Ectodermal cell (in vitro differentiated cells): ENCODE measurements around the gene EFNA1.

Experiments
- H3K27ac ChIP-seq: 2 replicates; pipeline ENCODE4 v1.7.0; 2013; ENCODE audit warnings: mild to moderate bottlenecking, low read depth, low read length; ENCODE audit not compliant: insufficient read depth, poor library complexity, severe bottlenecking
- H3K27me3 ChIP-seq: 2 replicates; pipeline ENCODE4 v1.7.0; 2013; ENCODE audit warnings: mild to moderate bottlenecking, low read length; ENCODE audit not compliant: insufficient read depth, control insufficient read depth, poor library complexity, severe bottlenecking
- H3K36me3 ChIP-seq: one replicate; pipeline ENCODE4 v1.7.0; 2013; ENCODE audit warnings: low read length; ENCODE audit not compliant: control insufficient read depth, insufficient read depth
- H3K4me1 ChIP-seq: one replicate; pipeline ENCODE4 v1.7.0; 2013; ENCODE audit warnings: low read length; ENCODE audit not compliant: control insufficient read depth, insufficient read depth
- H3K4me3 ChIP-seq: 2 replicates; pipeline ENCODE4 v1.7.0; 2013; ENCODE audit warnings: low read depth, low read length, control low read depth; ENCODE audit not compliant: insufficient read depth
- H3K9me3 ChIP-seq: 2 replicates; pipeline ENCODE4 v1.7.0; 2013; ENCODE audit warnings: mild to moderate bottlenecking, low read length, moderate library complexity; ENCODE audit not compliant: control insufficient read depth
- WGBS, 2 experiments: methylation state at CpG; one replicate each; pipeline ENCODE4 v1.1.7; 2013; ENCODE audit warnings: missing lambda C conversion rate in 2 of 2; 5-methylcytosine and 5-hydroxymethylcytosine counted together

The EFNA1 gene

GRCh38 chr1:155133799-155134281, 6.2 kb downstream of the EFNA1 start:
- H3K36me3 ChIP-seq = no peaks in the 10 kb centered on the region
- peaks cover 20% of the 10 kb centered on the region for H3K27me3 ChIP-seq
- H3K4me3 ChIP-seq = no peak overlapping the region
- WGBS, 2 experiments = 88 to 94% methylated on average over 7 of the region's 7 CpGs
- H3K4me1 ChIP-seq = peaks cover 28% of the 10 kb centered on the region
- no peaks in the 10 kb centered on the region for H3K9me3 ChIP-seq
- no peak overlapping the region for H3K27ac ChIP-seq

GRCh38 chr1:155134322-155134721, 6.6 kb downstream of the EFNA1 start:
- WGBS, 2 experiments = 60 to 72% methylated on average over 1 of the region's 1 CpG

GRCh38 chr1:155134880-155135414, 7.3 kb downstream of the EFNA1 start:
- Histone ChIP-seq H3K9me3 (no peaks in the 10 kb centered on the region), H3K36me3 (no peaks in the 10 kb centered on the region), H3K4me1 (peaks cover 18% of the 10 kb centered on the region), H3K27ac (no peak overlapping the region), H3K27me3 (peaks cover 9% of the 10 kb centered on the region), H3K4me3 (peak overlapping the region; percentile 57)
- WGBS, 2 experiments = 8 to 10% methylated on average over 18 of the region's 18 CpGs

More at GRCh38 chr1:155134322-155134721, 6.6 kb downstream of the EFNA1 start:
- Histone ChIP-seq H3K27ac (no peak overlapping the region), H3K36me3 (no peaks in the 10 kb centered on the region), H3K9me3 (no peaks in the 10 kb centered on the region), H3K27me3 (peaks cover 15% of the 10 kb centered on the region), H3K4me3 (no peak overlapping the region), H3K4me1 (peaks cover 24% of the 10 kb centered on the region)

GRCh38 chr1:155135415-155136028, 7.8 kb downstream of the EFNA1 start, which contains the start of gene SLC50A1:
Gene SLC50A1, plus strand, starts transcription at chr1:155135852. Its CDS starts 60 bp downstream, at chr1:155135912.
- 0% methylated on average over 52 of the region's 52 CpGs for WGBS, 2 experiments
- Histone ChIP-seq H3K27me3 (peaks cover 3% of the 10 kb centered on the region), H3K27ac (peak within 1 kb of the TSS; percentile 86), H3K9me3 (no peaks in the 10 kb centered on the region), H3K4me1 (peaks cover 12% of the 10 kb centered on the region), H3K36me3 (no peaks in the 10 kb centered on the region), H3K4me3 (peak within 1 kb of the TSS; percentile 57)

GRCh38 chr1:155136748-155137147, 9.1 kb downstream of the EFNA1 start:
- Histone ChIP-seq H3K4me3 (peak overlapping the region; percentile 57), H3K9me3 (no peaks in the 10 kb centered on the region), H3K4me1 (peaks cover 9% of the 10 kb centered on the region), H3K27ac (peak overlapping the region; percentile 42), H3K27me3 (peaks cover 8% of the 10 kb centered on the region), H3K36me3 (no peaks in the 10 kb centered on the region)
- WGBS, 2 experiments = 50 to 60% methylated on average over 6 of the region's 6 CpGs

- H3K27ac ChIP-seq = no peak overlapping the region
Observed at GRCh38 chr1:155137154-155137949, 9.7 kb downstream of the EFNA1 start.

GRCh38 chr1:155139895-155140629, 12.4 kb downstream of the EFNA1 start, which contains the start of gene DPM3:
Gene DPM3, minus strand, starts transcription at chr1:155140531. Its CDS starts 291 bp downstream, at chr1:155140240.
- WGBS, 2 experiments = 1% methylated on average over 42 of the region's 42 CpGs
- Histone ChIP-seq H3K4me1 (peaks cover 4% of the 10 kb centered on the region), H3K27ac (peak within 1 kb of the TSS; percentile 18), H3K4me3 (peak within 1 kb of the TSS; percentile 97), H3K9me3 (no peaks in the 10 kb centered on the region), H3K36me3 (no peaks in the 10 kb centered on the region), H3K27me3 (peaks cover 8% of the 10 kb centered on the region)

More at GRCh38 chr1:155137154-155137949, 9.7 kb downstream of the EFNA1 start:
- H3K4me1 ChIP-seq = peaks cover 9% of the 10 kb centered on the region
- H3K27me3 ChIP-seq = peaks cover 8% of the 10 kb centered on the region
- peak overlapping the region; percentile 57 for H3K4me3 ChIP-seq
- no peaks in the 10 kb centered on the region for H3K9me3 ChIP-seq
- WGBS, 2 experiments = 94% methylated on average over 6 of the region's 6 CpGs
- no peaks in the 10 kb centered on the region for H3K36me3 ChIP-seq

- Histone ChIP-seq H3K9me3 (no peaks in the 10 kb centered on the region), H3K4me3 (peak overlapping the region; percentile 97), H3K36me3 (no peaks in the 10 kb centered on the region), H3K4me1 (peaks cover 4% of the 10 kb centered on the region), H3K27me3 (peaks cover 8% of the 10 kb centered on the region), H3K27ac (no peak overlapping the region)
- 9 to 10% methylated on average over 11 of the region's 11 CpGs for WGBS, 2 experiments
Observed at GRCh38 chr1:155140630-155140953, 12.9 kb downstream of the EFNA1 start.

GRCh38 chr1:155141749-155142148, 14.1 kb downstream of the EFNA1 start:
- Histone ChIP-seq H3K4me1 (peaks cover 3% of the 10 kb centered on the region), H3K27me3 (peaks cover 8% of the 10 kb centered on the region), H3K27ac (no peak overlapping the region), H3K4me3 (no peak overlapping the region), H3K36me3 (no peaks in the 10 kb centered on the region), H3K9me3 (no peaks in the 10 kb centered on the region)
- 85 to 86% methylated on average over 7 of the region's 7 CpGs for WGBS, 2 experiments
